Activated CD8-positive, alpha-beta memory T cell treated with anti-CD3 and anti-CD28 coated beads, Interleukin-2, amount 10 ng/mL, durations not matched to agents 7 days and 5 days (primary cell): ENCODE data around the gene NGLY1. TPM values are rescaled to one million over a fixed set of nuclear protein-coding genes. Genes with fewer than 3 reads are reported as not detected.

Experiments
- ATAC-seq: fragments of 150-1000 bp; cut with Tn5 transposase; one replicate; pipeline ENCODE4 v1.10.0; 2021; ENCODE audit warnings: moderate library complexity
- CTCF ChIA-PET: fragments of 350-600 bp; sonication (Branson Sonifier 250); formaldehyde crosslinking; loops from one replicate; lab custom pipeline; 2021; ENCODE audit warnings: antibody characterized with exemption; lab: Charles Lee
- DNase-seq: peaks from one replicate; pipeline ENCODE4 v3.0.0-alpha.2; 2020
- H3K27ac Mint-ChIP-seq: one replicate; pipeline ENCODE4 v1.8.0; 2021; ENCODE audit warnings: mild to moderate bottlenecking, mixed read lengths
- H3K27me3 Mint-ChIP-seq: one replicate; pipeline ENCODE4 v1.8.0; 2021; ENCODE audit warnings: mixed read lengths
- H3K36me3 Mint-ChIP-seq: one replicate; pipeline ENCODE4 v1.8.0; 2021; ENCODE audit warnings: mild to moderate bottlenecking, mixed read lengths
- H3K4me1 Mint-ChIP-seq: one replicate; pipeline ENCODE4 v1.8.0; 2021; ENCODE audit warnings: mixed read lengths
- H3K4me3 Mint-ChIP-seq: one replicate; pipeline ENCODE4 v1.8.0; 2021; ENCODE audit warnings: mild to moderate bottlenecking, moderate library complexity, mixed read lengths
- H3K9me3 Mint-ChIP-seq: one replicate; pipeline ENCODE4 v1.8.0; 2022; ENCODE audit warnings: low read depth, mixed read lengths
- total RNA-seq, 2 experiments: library from RNA; stranded (reverse); gene quantifications; one replicate each; pipeline ENCODE4 v1.2.3, GENCODE V29; 2021

The NGLY1 gene
- total RNA-seq, 2 experiments from 2014 or later, result 41.2 to 70.0 TPM

DNA sequence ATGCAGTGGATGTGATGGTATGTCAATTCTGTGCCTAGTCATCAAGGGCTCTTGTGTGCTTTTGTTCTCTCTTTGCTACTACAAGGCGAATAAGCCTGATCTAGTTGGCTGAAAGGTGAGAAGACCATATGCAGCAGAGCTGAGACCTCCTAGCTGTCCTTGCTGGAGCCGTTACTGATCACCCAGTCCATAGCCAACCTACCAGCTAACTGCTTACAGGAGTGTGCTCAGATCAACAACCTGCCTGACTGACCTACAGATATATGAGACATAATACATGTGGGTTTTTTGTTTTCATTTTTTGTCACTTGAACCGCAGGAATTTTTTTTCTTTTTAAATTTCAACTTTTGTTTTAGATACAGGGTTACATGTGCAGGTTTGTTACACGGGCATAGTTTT is 29.4 kb upstream of the NGLY1 start:
- CTCF ChIA-PET, result no interaction called here
- peaks cover 9% of the 10 kb centered on the region for H3K4me1 Mint-ChIP-seq
- no peak overlapping the region for H3K27ac Mint-ChIP-seq
- H3K27me3 Mint-ChIP-seq, result peaks cover 26% of the 10 kb centered on the region
- ATAC-seq (no peak), DNase-seq (no peak)
- H3K9me3 Mint-ChIP-seq, result no peaks in the 10 kb centered on the region
- no peak overlapping the region for H3K4me3 Mint-ChIP-seq
- H3K36me3 Mint-ChIP-seq, result no peaks in the 10 kb centered on the region

DNA sequence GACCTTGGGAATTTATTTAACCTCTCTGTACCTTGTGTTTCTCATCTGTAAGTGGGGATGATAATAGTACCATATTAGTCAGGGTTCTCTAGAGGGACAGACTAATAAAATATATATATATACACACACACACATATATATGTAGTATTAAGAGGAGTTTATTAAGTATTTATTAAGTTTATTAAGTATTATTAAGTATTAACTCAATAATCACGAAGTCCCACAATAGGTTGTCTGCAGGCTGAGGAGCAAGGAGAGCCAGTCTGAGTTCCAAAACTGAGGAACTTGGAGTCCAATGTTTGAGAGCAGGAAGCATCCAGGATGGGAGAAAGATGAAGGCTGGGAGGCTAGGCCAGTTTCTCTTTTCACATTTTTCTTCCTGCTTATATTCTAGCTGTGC is 21.4 kb upstream of the NGLY1 start:
- CTCF ChIA-PET, result interaction anchor here (0.7 kb wide), 1 partner anchor 210 kb away, joined by 3 read pairs; no protein-coding TSS in a partner anchor
- ATAC-seq (no peak), DNase-seq (no peak)
- no peak overlapping the region for H3K4me3 Mint-ChIP-seq
- no peaks in the 10 kb centered on the region for H3K9me3 Mint-ChIP-seq
- H3K36me3 Mint-ChIP-seq, result no peaks in the 10 kb centered on the region
- no peaks in the 10 kb centered on the region for H3K4me1 Mint-ChIP-seq
- H3K27me3 Mint-ChIP-seq, result peaks cover 8% of the 10 kb centered on the region
- no peak overlapping the region for H3K27ac Mint-ChIP-seq

DNA sequence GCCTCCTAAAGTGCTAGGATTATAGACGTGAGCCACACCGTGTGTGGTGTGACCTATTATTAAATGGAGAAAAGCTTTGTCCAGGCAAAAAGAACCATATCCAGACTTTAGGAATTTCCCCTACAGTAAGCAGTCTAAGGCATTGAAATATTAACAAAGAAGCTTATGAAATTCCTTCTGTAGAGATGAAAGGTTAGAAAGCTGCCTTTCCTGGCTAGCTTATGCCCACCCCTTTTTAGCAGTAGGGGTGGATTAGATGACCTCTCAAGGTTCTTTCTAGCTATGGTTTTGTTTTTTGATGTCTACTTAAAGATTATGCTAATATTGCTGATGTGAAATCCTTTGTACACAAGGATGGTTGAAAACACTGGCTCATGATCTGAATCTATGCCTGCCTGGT is 20.6 kb upstream of the NGLY1 start:
- no peaks in the 10 kb centered on the region for H3K36me3 Mint-ChIP-seq
- no peak for DNase-seq
- CTCF ChIA-PET, result interaction anchor here (0.7 kb wide), 1 partner anchor 209 kb away, joined by 3 read pairs; no protein-coding TSS in a partner anchor
- no peak overlapping the region for H3K27ac Mint-ChIP-seq
- peaks cover 5% of the 10 kb centered on the region for H3K27me3 Mint-ChIP-seq
- no peak for ATAC-seq
- no peak overlapping the region for H3K4me3 Mint-ChIP-seq
- H3K4me1 Mint-ChIP-seq, result no peaks in the 10 kb centered on the region
- H3K9me3 Mint-ChIP-seq, result no peaks in the 10 kb centered on the region

DNA sequence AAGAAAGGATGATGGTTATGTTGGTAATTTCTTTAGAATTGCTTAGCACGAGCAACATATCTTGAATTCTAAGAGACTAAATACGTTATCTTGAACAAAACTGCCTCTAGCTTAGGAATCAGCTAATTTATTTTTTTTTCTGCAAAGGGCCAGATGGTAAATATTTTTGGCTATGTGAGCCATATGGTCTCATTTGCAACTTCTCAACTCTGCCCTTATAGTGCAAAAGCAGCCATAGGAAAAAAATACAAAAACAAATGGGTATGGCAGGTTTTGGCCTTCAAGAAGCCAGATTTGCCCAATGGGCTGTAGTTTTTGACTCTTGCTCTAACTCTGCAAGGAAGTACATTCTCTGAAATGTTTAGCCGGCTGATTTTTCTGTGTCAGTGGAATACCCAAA is 18.5 kb upstream of the NGLY1 start:
- CTCF ChIA-PET, result no interaction called here
- Mint-ChIP-seq H3K27me3 (peaks cover 2% of the 10 kb centered on the region), H3K4me1 (no peaks in the 10 kb centered on the region), H3K36me3 (peaks cover 1% of the 10 kb centered on the region), H3K27ac (no peak overlapping the region), H3K4me3 (no peak overlapping the region), H3K9me3 (no peaks in the 10 kb centered on the region)
- no peak for DNase-seq
- no peak for ATAC-seq

DNA sequence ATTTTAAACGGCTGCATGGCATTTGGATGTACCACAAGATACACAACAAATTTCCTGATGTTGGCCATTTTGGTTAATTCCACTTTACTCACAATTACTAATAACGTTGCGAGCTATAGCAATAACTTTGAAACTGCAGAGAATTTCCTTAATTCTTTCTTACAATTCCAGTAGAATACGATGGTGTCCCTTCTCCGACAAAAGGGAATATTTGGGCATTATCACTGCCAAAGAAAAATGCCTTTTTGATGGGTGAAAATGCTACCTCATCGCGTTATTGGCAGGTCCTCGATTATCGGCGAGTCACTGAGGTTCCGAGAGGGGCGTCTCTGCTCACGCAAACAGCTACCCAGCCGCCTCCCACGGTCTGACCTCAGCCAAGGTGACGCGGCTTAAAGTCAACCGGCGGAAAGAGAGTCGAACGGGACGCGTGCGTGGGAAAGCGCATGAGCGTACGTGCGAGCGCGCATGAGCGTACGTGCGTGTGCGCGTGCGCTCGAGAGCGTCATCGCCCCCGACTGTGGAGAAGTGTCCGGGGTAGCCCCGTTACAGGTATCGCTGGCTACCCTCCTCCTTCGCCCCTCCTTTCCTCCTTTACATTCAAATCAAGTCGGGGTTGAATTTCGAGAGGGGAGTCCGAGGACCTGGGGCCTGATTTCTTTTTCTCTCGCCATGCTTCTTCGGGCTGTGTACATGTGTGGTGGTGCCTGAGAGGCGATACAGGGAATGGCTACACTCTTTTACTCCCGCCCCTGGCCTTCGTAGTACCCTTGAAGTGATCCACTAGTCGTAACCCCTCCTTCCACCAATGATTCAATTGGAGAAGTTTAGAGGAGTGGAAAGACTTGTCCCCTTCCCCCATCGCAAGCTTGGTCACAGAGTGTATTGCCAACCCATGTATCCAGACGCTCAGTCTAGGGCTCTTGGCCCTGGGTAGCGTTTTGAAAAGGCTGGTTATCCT is 6.6 kb upstream of the NGLY1 start, which contains the start of gene OXSM:
Gene OXSM (plus strand): TSS at position 495 of the 961 bp plus-strand sequence. CDS start 931 bp downstream, outside the sequence.
- Mint-ChIP-seq H3K27me3 (no peaks in the 10 kb centered on the region), H3K36me3 (peaks cover 23% of the 10 kb centered on the region), H3K9me3 (no peaks in the 10 kb centered on the region), H3K4me3 (peak within 1 kb of the TSS; percentile 95), H3K27ac (peak within 1 kb of the TSS; percentile 96), H3K4me1 (peaks cover 47% of the 10 kb centered on the region)
- peak; percentile 95 for ATAC-seq
- CTCF ChIA-PET, result interaction anchor here (1.2 to 2.5 kb wide), 3 partner anchors 67 to 142 kb away, joined by 3 to 9 read pairs (median 5); no protein-coding TSS in a partner anchor
- DNase-seq, result peak; percentile 95

DNA sequence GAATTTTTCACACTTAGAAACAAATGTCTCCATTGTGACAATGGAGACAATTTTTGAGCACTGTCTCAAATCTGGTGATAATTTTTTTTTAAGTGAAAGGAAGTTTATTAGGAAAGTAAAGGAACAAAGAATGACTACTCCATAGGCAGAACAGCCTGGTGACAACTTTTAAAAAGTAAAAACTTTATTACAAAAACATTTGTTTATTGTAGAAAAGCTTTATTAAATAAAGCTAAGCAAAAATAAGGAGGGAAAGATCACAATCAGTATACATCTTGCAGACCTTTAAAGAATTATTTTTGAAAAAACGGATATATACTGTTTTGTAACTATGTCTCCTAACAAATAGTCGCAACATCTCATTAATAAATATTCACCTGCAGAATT is 6.0 kb upstream of the NGLY1 start:
- no peaks in the 10 kb centered on the region for H3K27me3 Mint-ChIP-seq

DNA sequence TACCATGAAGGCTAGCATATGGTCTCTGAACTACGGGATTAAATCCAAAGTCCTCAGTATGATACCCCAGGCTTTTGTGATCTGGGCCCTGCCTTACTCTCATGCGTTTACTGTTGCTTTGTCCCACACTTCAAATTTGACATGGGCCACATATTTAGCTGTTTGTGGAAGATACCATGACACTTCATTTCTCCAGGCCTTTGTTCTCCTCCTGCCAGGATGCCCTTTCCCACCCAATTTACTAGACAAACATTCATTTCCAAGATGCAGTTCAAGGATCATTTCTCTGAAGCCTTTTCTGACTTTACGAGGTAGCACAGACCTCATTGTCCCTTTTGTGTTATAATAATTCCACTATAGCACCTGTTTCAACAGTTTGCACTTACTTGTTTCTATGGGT is 4.4 kb upstream of the NGLY1 start:
- no peak for DNase-seq
- no peaks in the 10 kb centered on the region for H3K9me3 Mint-ChIP-seq
- H3K27me3 Mint-ChIP-seq, result no peaks in the 10 kb centered on the region
- peaks cover 55% of the 10 kb centered on the region for H3K4me1 Mint-ChIP-seq
- no peak overlapping the region for H3K27ac Mint-ChIP-seq
- H3K36me3 Mint-ChIP-seq, result peaks cover 18% of the 10 kb centered on the region
- ATAC-seq, result no peak
- no peak overlapping the region for H3K4me3 Mint-ChIP-seq
- CTCF ChIA-PET, result no interaction called here

More for the DNA sequence above, 6.0 kb upstream of the NGLY1 start:
- Mint-ChIP-seq H3K4me1 (peaks cover 54% of the 10 kb centered on the region), H3K9me3 (no peaks in the 10 kb centered on the region), H3K27ac (peak overlapping the region; percentile 96), H3K4me3 (peak overlapping the region; percentile 95), H3K36me3 (peaks cover 18% of the 10 kb centered on the region)
- DNase-seq (no peak), ATAC-seq (no peak)
- CTCF ChIA-PET, result interaction anchor here (2.1 to 2.5 kb wide), 2 partner anchors 68 to 141 kb away, joined by 5 to 9 read pairs; no protein-coding TSS in a partner anchor

DNA sequence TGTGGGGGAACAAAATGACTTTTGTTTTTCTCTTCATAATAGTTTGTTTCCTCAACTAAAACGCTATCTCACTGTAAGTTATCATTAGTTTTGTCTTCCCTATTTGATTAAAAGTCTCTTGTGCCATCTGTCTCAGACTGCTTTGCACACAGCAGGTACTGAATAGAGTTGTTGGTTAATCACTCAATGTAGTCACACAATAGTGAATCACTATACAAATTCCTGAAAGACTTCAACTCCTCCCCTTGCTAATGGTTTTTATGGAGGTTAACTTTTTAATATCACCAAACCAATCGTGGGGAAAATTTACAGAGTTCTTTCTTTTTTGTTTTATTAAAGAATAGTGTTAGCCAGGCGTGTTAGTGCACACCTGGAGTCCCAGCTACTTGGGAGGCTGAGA is 2.6 kb upstream of the NGLY1 start:
- H3K9me3 Mint-ChIP-seq, result no peaks in the 10 kb centered on the region

DNA sequence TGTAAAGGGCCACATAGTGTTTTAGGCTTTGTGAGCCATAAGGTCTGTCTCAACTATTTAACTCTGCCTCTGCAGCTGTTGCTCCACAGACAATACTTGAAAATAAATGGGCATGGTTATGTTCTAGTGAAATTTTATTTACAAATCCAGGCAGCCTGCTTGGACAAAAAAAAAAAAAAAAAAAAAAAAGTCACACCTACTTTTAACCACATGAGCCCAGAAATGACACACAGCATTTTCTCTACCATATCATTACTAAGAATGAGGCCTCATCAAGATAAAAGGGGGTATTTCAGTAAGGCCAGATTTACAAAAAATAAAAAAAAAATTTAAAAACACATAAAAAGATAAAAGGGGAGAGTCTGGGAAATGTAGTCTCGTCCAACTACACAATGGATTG is 1.7 kb upstream of the NGLY1 start:
- CTCF ChIA-PET, result interaction anchor here (2.2 kb wide), 1 partner anchor 136 kb away, joined by 11 read pairs; no protein-coding TSS in a partner anchor

More for the DNA sequence above, 2.6 kb upstream of the NGLY1 start:
- peaks cover 8% of the 10 kb centered on the region for H3K36me3 Mint-ChIP-seq
- no peak for DNase-seq
- no peaks in the 10 kb centered on the region for H3K27me3 Mint-ChIP-seq
- peaks cover 49% of the 10 kb centered on the region for H3K4me1 Mint-ChIP-seq
- ATAC-seq, result no peak
- no peak overlapping the region for H3K4me3 Mint-ChIP-seq
- CTCF ChIA-PET, result no interaction called here
- H3K27ac Mint-ChIP-seq, result no peak overlapping the region

DNA sequence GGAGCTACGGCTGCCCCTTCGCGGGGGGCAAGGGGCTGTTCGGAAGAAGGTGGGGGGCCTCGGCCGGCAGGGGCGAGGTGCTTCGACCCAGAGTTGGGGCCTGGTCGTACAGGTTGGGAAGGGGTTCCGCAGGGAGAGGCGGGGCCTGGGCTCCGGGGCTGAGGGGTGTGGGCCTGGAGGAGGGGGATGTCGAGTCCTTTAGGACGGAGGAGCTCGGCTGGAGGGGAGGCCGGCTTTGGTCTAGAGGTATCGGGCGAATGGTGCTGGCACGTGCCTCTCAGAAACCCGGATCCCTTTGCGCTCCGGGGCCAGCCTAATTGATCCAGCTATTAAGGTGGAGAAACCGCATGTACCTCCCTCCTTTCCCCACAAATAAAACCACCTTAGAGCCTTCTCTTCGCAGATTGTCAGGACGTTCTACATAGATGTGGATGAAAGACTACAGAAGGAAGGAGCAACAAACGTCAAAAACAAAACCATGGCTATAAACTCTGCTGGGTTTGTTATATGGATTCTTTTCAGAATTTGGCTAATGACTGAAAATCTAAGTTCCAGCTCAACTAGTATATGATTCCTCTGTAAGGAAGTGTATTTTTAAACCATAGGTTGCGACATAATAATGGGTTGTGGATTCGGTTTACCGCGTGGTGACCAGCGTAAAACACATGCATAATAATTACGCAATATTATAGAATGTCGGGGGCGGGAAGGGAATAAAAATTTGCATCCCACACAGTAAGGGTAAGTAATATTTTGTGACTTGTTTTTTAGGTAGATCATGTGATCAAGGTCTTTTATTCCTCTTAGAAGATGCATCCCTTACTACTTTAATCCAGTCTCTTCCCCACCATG is 644 bp upstream of the NGLY1 start:
- H3K27ac Mint-ChIP-seq, result peak overlapping the region; percentile 77
- DNase-seq (peak; percentile 62), ATAC-seq (peak; percentile 47)
- CTCF ChIA-PET, result interaction anchor here (1.0 to 2.2 kb wide), 3 partner anchors 48 to 135 kb away, joined by 3 to 11 read pairs (median 3); no protein-coding TSS in a partner anchor
- peaks cover 12% of the 10 kb centered on the region for H3K36me3 Mint-ChIP-seq
- H3K9me3 Mint-ChIP-seq, result no peaks in the 10 kb centered on the region
- H3K27me3 Mint-ChIP-seq, result no peaks in the 10 kb centered on the region
- peaks cover 48% of the 10 kb centered on the region for H3K4me1 Mint-ChIP-seq
- H3K4me3 Mint-ChIP-seq, result peak overlapping the region; percentile 76

More for the DNA sequence above, 1.7 kb upstream of the NGLY1 start:
- Mint-ChIP-seq H3K4me3 (peak overlapping the region; percentile 76), H3K36me3 (peaks cover 10% of the 10 kb centered on the region), H3K27ac (no peak overlapping the region), H3K27me3 (no peaks in the 10 kb centered on the region), H3K4me1 (peaks cover 48% of the 10 kb centered on the region), H3K9me3 (no peaks in the 10 kb centered on the region)
- no peak for DNase-seq
- ATAC-seq, result no peak

DNA sequence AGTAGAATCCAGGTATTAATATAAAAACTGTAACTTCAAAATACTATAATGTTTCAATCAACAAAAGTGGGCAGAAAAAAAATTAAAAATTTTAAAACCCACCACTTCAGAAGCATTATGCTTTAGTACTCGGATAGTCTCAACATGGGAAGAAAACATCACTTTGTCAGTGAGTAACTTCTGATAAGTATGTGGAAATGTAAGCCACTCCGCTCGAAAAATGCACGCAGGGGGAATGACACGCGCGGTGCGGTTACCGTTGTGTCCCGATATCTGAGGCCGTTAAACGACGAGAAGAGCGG is 656 bp downstream of the NGLY1 start:
- DNase-seq, result no peak
- Mint-ChIP-seq H3K27me3 (no peaks in the 10 kb centered on the region), H3K36me3 (peaks cover 24% of the 10 kb centered on the region), H3K27ac (peak overlapping the region; percentile 84), H3K4me3 (peak overlapping the region; percentile 94), H3K4me1 (peaks cover 38% of the 10 kb centered on the region), H3K9me3 (no peaks in the 10 kb centered on the region)
- ATAC-seq, result no peak
- CTCF ChIA-PET, result interaction anchor here (0.6 kb wide), 1 partner anchor 10 kb away, joined by 3 read pairs; no protein-coding TSS in a partner anchor

DNA sequence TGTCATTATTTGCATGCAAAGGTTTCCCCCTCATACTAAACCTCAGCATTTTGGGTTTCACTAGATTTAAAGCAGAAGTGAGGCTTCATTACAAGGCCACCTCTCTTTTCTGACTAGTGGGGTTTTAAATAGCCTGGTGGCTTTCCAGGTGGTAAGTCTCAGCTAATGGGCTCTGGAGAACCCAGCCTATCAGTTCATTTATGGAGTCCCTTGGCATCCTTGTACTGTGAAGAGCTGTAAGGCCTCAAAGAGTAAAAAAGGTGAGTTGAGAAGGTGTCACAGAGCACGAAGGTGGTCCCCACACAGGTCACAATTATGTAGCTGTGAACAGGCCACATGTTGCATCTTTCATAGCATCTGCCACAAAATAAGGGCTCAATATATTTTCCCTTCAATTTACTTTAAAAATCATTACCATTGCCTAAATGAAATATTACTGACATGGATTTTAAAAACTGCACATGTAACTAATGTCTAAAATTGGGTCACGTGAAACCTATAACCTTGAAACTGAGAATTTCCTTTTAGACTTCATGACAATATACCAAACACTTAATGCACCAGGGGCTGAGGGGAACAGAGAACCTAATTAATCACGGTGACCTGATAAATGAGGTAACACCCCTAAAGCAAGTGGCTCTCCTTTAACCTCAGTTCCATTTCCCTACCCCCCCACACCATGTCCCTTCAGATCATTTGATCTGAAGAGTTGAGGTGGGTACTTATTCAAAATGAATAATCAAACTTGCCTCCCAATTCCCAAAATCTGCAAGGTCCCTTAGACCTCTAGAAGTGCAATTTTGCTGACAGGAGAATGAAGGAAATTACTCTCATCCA is 1.3 kb downstream of the NGLY1 start:
- DNase-seq (no peak), ATAC-seq (no peak)
- Mint-ChIP-seq H3K4me3 (peak overlapping the region; percentile 94), H3K27ac (peak overlapping the region; percentile 84), H3K9me3 (no peaks in the 10 kb centered on the region), H3K4me1 (peaks cover 42% of the 10 kb centered on the region), H3K36me3 (peaks cover 29% of the 10 kb centered on the region), H3K27me3 (no peaks in the 10 kb centered on the region)
- CTCF ChIA-PET, result interaction anchor here (0.8 to 2.0 kb wide), 2 partner anchors 116 to 134 kb away, joined by 4 to 5 read pairs; no protein-coding TSS in a partner anchor
